ENCODE results near the gene TMEM213.

The TMEM213 gene

GRCh38 chr7:138819625-138820024, 21.8 kb downstream of the TMEM213 start:
- TF ChIP-seq EZH2phosphoT487 (IDR thresholded peaks at IDR 0.05; ENCODE audit: borderline replicate concordance, low read length) (no peak), CTCF (IDR thresholded peaks at IDR 0.05; ENCODE audit: low read depth, low read length, poor library complexity, severe bottlenecking) (no peak)
- no peaks in the 10 kb centered on the region for H3K9me3 ChIP-seq (ENCODE audit: control insufficient read depth, insufficient read depth, low read length)
- H3K4me3 ChIP-seq (ENCODE audit: low read length), result no peak overlapping the region
- H3K4me1 ChIP-seq (ENCODE audit: control insufficient read depth, low read length), result no peaks in the 10 kb centered on the region
- H4K20me1 ChIP-seq (ENCODE audit: control insufficient read depth, insufficient read depth, low read depth, low read length), result no peaks in the 10 kb centered on the region
- H3K4me2 ChIP-seq (ENCODE audit: low read length), result no peak overlapping the region
- no peaks in the 10 kb centered on the region for H3K9me2 ChIP-seq (replicated peaks; ENCODE audit: control insufficient read depth, low read length)
- no peak overlapping the region for H3K27ac ChIP-seq (ENCODE audit: low read depth, low read length)
- H3K27me3 ChIP-seq (ENCODE audit: control insufficient read depth, low read length), result no peaks in the 10 kb centered on the region
- no peaks in the 10 kb centered on the region for H3K79me2 ChIP-seq (ENCODE audit: control insufficient read depth, low read length)
- no peaks in the 10 kb centered on the region for H3K36me3 ChIP-seq (ENCODE audit: control insufficient read depth, low read length)
- H3F3A ChIP-seq (ENCODE audit: control insufficient read depth, insufficient read depth), result no peaks in the 10 kb centered on the region

GRCh38 chr7:138821912-138822311, 24.1 kb downstream of the TMEM213 start:
- Histone ChIP-seq H3K4me1 (ENCODE audit: control insufficient read depth, low read length) (no peaks in the 10 kb centered on the region), H3K9me2 (replicated peaks; ENCODE audit: control insufficient read depth, low read length) (no peaks in the 10 kb centered on the region), H3K9me3 (ENCODE audit: control insufficient read depth, insufficient read depth, low read length) (no peaks in the 10 kb centered on the region), H3K27ac (ENCODE audit: low read depth, low read length) (no peak overlapping the region), H3K79me2 (ENCODE audit: control insufficient read depth, low read length) (no peaks in the 10 kb centered on the region), H3F3A (ENCODE audit: control insufficient read depth, insufficient read depth) (no peaks in the 10 kb centered on the region), H3K4me3 (ENCODE audit: low read length) (no peak overlapping the region), H3K27me3 (ENCODE audit: control insufficient read depth, low read length) (no peaks in the 10 kb centered on the region), H3K36me3 (ENCODE audit: control insufficient read depth, low read length) (no peaks in the 10 kb centered on the region), H4K20me1 (ENCODE audit: control insufficient read depth, insufficient read depth, low read depth, low read length) (no peaks in the 10 kb centered on the region), H3K4me2 (ENCODE audit: low read length) (no peak overlapping the region)
- no peak for TF ChIP-seq CTCF (IDR thresholded peaks at IDR 0.05; ENCODE audit: low read depth, low read length, poor library complexity, severe bottlenecking)
- no peak for TF ChIP-seq EZH2phosphoT487 (IDR thresholded peaks at IDR 0.05; ENCODE audit: borderline replicate concordance, low read length)

GRCh38 chr7:138822867-138823535, 25.2 kb downstream of the TMEM213 start:
- Histone ChIP-seq H3K27ac (ENCODE audit: low read depth, low read length) (no peak overlapping the region), H3K9me3 (ENCODE audit: control insufficient read depth, insufficient read depth, low read length) (no peaks in the 10 kb centered on the region), H3F3A (ENCODE audit: control insufficient read depth, insufficient read depth) (no peaks in the 10 kb centered on the region), H3K36me3 (ENCODE audit: control insufficient read depth, low read length) (no peaks in the 10 kb centered on the region), H3K4me3 (ENCODE audit: low read length) (no peak overlapping the region), H3K27me3 (ENCODE audit: control insufficient read depth, low read length) (no peaks in the 10 kb centered on the region), H3K79me2 (ENCODE audit: control insufficient read depth, low read length) (no peaks in the 10 kb centered on the region), H4K20me1 (ENCODE audit: control insufficient read depth, insufficient read depth, low read depth, low read length) (no peaks in the 10 kb centered on the region), H3K4me1 (ENCODE audit: control insufficient read depth, low read length) (no peaks in the 10 kb centered on the region), H3K4me2 (ENCODE audit: low read length) (no peak overlapping the region), H3K9me2 (replicated peaks; ENCODE audit: control insufficient read depth, low read length) (no peaks in the 10 kb centered on the region)
- TF ChIP-seq EZH2phosphoT487 (IDR thresholded peaks at IDR 0.05; ENCODE audit: borderline replicate concordance, low read length), result no peak
- TF ChIP-seq CTCF (IDR thresholded peaks at IDR 0.05; ENCODE audit: low read depth, low read length, poor library complexity, severe bottlenecking), result no peak

Data from DOHH2 (cell line).